DMS114 treated with DMSO at 0.1 percent for 48 hours (cell line): ENCODE results near the gene ARMC3.
"Not testable (repeated sequence)": the region's sequence is repeated elsewhere in the genome, so short reads cannot be mapped to it uniquely, and the experiment has no call there.

ENCODE experiments used
- DNase-seq: peaks from one replicate; lab custom pipeline; 2025; ENCODE audit not compliant: unreplicated experiment; lab: John Stamatoyannopoulos, UW

Gene ARMC3

GRCh38 chr10:23070092-23070912 lies 142.4 kb downstream of the ARMC3 start:
- DNase-seq, result not testable (repeated sequence)

GRCh38 chr10:23070913-23071218 lies 143.0 kb downstream of the ARMC3 start:
- no peak for DNase-seq

- DNase-seq, result not testable (repeated sequence)
These were observed 144.7 kb downstream of the ARMC3 start for GRCh38 chr10:23072593-23072992.

GRCh38 chr10:23073527-23073926 lies 145.7 kb downstream of the ARMC3 start:
- DNase-seq, result no peak

GRCh38 chr10:23075672-23076071 lies 147.8 kb downstream of the ARMC3 start:
- no peak for DNase-seq

- DNase-seq, result no peak
These were observed 150.3 kb downstream of the ARMC3 start for GRCh38 chr10:23078114-23078513.

- no peak for DNase-seq
These were observed 151.8 kb downstream of the ARMC3 start for GRCh38 chr10:23079700-23080099.

- DNase-seq, result no peak
These were observed 152.4 kb downstream of the ARMC3 start for GRCh38 chr10:23080262-23080661.

GRCh38 chr10:23081221-23081750 lies 153.4 kb downstream of the ARMC3 start:
- no peak for DNase-seq

- no peak for DNase-seq
These were observed 154.0 kb downstream of the ARMC3 start for GRCh38 chr10:23081891-23082290.
